DMS 273 (cell line): ENCODE measurements around the gene NECTIN1.

Experiments used
- DNase-seq: peaks from one replicate; lab custom pipeline; 2025; ENCODE audit not compliant: unreplicated experiment; lab: John Stamatoyannopoulos, UW

The NECTIN1 gene

GRCh38 chr11:119696378-119697222 is 32.4 kb downstream of the NECTIN1 start:
- DNase-seq, result peak; percentile 64

DNA sequence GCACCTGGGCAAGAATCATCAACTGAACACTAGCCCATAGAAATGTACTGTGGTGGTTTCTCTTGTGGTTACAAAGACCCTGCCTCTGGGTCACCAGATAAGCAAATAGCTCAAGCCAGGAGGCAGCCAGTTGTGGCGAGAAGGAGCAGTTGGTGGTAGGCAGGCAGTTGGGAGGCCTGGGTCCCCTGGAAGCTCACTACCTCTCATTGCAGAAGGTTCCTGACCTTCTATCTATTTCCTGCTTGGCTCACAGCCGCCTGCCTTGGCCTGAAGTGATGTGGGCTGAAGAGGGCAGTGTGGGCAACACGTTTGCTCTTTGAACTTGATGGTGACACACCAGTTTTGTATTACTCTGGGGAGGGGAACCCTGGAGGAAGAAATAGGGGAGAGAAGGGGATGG is 34.7 kb downstream of the NECTIN1 start:
- DNase-seq, result peak; percentile 28

DNA sequence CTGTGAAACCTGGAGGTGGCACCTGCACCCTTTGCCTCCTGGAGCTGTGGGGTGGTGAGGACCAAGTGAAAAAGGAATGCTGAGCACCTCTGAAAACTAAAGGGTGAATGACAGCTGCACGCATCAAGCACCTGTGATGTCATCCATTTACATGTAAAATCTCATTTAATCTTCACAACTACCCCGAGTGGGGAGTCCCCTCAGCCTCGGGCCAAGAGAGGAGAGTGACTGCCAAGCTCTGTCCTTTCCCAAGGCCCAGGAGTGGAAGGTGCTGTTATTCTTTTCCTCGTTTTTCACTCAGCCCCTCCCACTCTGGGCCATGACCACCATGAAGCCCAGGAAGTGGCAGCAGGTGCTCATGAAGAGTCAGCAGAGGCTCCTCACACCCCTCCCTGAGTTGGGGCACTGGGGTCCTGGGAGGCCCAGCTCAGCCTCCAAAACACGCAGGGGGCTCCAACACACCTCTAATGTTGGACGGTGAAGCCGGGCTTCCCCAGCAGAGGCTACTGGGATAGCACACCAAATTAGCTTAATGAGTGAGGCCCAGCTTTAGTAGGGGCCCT is 35.7 kb downstream of the NECTIN1 start:
- peak; percentile 39 for DNase-seq

- peak; percentile 87 for DNase-seq
These were observed 36.5 kb downstream of the NECTIN1 start for GRCh38 chr11:119692540-119692820.

- peak; percentile 91 for DNase-seq
These were observed 37.1 kb downstream of the NECTIN1 start for GRCh38 chr11:119691701-119692539.

GRCh38 chr11:119691020-119691666 is 37.9 kb downstream of the NECTIN1 start:
- DNase-seq, result peak; percentile 45

DNA sequence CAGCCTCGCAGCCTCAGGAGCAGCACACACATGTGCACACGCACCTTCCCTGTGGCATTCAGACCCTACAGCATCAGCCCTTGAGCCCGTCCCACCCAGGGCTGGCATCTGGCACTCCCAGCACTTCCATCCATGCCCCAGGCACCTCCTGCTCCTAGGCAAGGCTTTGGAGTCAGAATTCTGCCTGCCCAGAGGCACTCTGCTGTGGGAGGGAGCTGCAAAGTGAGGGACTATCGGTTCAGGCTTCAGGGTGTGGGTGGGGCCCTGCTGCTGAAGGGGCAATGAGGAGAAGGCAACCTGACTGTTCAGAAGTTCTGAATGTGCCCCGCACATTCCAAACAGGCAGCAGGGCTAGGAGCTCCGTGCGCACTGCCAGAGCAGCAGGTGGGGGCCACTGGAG is 39.7 kb downstream of the NECTIN1 start:
- DNase-seq, result peak; percentile 19

GRCh38 chr11:119688356-119688755 is 40.6 kb downstream of the NECTIN1 start:
- DNase-seq, result no peak

DNA sequence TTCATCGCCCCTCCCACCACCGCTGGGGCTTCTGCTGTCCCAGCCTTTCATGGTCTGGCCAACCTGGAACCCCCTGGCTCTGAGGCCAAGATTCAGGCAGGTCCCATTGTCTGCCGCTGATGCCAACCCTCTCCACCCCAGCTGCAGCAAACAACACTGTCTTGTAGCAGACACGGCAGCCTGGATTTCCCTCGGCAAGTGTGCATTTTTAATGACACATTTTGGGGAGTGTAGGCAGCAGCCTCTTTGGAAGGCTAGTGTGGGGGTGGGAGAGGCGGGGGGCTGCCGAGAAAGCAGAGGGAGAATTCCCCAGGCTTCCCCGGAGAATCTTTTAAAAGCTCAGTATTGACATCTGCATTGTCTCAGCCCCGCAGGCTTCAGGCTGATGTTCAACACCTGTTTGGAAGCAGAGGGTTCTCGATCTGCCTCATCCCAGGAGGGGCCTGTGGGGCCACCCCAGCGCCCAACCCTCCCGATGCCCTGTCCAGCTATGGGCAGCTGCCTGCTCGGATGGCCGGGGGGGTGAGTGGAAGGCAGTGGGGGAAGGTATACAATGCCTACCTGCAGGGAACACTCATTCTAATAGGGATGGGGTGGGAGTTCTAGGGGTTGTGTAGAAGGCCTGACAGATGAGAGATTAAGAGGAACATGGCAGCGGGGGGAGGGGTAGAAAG is 41.5 kb downstream of the NECTIN1 start:
- no peak for DNase-seq

- DNase-seq, result no peak
These were observed 42.7 kb downstream of the NECTIN1 start for GRCh38 chr11:119686177-119686882.

DNA sequence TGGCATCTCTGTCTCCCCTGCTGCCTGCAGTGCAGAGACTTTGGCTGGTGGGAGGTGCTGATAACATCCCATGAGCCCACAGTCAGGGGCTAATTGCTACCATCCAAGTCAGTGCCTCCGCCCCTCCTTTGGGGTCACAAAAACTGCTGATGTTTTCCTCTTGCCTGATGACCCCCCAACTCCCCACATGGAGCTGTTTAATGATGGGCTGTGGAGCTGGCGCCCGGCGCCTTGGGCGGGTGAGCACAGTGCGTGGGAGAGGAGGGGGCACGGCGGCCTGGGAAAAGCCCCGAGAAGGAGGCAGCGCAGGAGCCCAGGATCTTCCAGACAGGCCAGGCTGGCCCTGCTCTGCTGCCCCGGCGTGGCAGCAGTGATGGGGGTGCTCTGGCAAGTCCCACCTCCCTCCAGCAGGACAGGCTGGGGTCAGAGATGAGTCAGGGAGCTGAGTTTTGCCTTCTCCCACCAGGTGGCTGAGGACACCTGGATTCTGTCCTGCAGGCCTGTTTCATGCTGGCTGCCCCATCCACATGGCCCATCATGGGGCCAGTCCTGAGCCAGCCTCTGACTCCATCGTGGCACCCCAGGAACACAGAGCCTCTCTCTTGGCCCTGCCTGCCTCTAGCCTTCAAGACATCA is 43.8 kb downstream of the NECTIN1 start:
- no peak for DNase-seq

DNA sequence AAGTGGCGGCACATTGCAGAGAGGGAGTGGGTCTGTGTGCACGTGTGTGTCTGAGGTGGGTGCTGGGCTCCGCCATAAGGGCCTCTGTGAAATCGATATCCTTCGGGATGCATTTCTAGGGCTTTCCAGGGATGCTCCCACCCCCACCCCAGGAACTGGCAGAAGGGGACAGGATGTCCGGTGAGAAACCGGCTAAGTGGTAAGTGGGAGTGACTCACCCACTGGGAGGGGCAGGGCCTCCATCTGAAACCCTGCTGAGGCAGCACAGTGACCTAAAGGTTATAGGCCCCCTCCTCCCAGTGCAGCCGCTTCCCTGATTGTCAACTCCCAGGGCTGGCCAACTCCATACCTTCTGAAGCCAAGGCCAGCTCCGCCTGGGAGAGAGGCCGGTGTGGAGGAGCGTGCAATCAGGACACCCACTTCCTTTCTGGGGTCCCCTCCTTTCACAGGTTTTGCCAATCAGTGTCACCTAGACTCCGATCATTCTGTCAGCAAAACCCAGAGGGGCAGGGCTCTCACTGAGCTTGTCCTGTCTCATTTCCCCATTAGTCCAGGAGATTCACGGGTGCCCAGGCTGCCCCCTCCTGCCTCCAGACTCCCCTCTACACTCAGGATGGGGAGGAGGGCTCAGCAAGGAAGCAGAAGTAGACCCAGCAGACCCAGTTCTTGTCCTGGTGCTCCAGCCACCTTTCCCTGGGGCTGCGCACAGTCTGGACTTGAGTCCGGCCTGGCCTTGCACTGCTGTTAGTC is 44.5 kb downstream of the NECTIN1 start:
- no peak for DNase-seq

DNA sequence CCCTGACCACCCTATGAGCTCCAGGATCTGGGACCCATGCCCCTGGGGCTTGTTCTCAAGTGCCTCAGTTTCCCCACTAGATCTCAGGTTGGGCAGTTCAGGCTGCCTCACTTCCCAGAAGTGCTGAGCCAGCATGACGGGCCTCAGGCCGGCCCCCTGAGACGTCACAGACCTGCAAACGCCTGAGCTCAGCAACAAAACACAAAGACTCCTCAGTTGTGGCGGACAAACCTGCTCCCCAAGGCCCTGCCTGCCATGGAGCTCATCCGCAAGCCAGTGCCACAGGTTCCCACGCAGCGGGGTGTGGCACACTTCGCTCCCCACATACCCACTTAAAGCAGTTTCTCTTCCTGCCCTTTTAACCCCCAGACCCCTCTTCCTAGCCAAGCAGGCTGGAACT is 45.2 kb downstream of the NECTIN1 start:
- no peak for DNase-seq

GRCh38 chr11:119681361-119681910 is 47.6 kb downstream of the NECTIN1 start:
- peak; percentile 10 for DNase-seq

- no peak for DNase-seq
These were observed 48.2 kb downstream of the NECTIN1 start for GRCh38 chr11:119680541-119681360.

- no peak for DNase-seq
These were observed 49.7 kb downstream of the NECTIN1 start for GRCh38 chr11:119679346-119679745.

GRCh38 chr11:119678351-119678750 is 50.6 kb downstream of the NECTIN1 start:
- DNase-seq, result no peak

GRCh38 chr11:119677840-119678239 is 51.2 kb downstream of the NECTIN1 start:
- no peak for DNase-seq
